GM12878 (cell line): ENCODE measurements around the gene LRP8. TPM values are rescaled to one million over a fixed set of nuclear protein-coding genes. Genes with fewer than 3 reads are reported as not detected.
A peak's percentile ranks its signal among the peaks of the same experiment; 100 is the strongest.

Source experiments
- ASH2L ChIP-seq: fragments of 300-600, 200-600 bp; sonication (generic); IDR thresholded peaks from 2 replicates; pipeline ENCODE4 v1.6.1; 2017; ENCODE audit warnings: low read depth, mild to moderate bottlenecking, borderline replicate concordance
- ATF7 ChIP-seq: fragments of 450-650 bp; IDR thresholded peaks from 2 replicates; pipeline ENCODE4 v1.6.1; 2016; ENCODE audit warnings: low read depth, mild to moderate bottlenecking
- BACH1 ChIP-seq: fragments of 450-650 bp; IDR thresholded peaks from 2 replicates; pipeline ENCODE4 v1.6.1; 2017; ENCODE audit warnings: mild to moderate bottlenecking, borderline replicate concordance
- EP300 ChIP-seq, 2 experiments: fragments of 150-350 bp in 1 of 2; IDR thresholded peaks; 2 replicates each; pipeline ENCODE4 v1.6.1; 2011 to 2012; ENCODE audit warnings: low read depth in 2 of 2, low read length in 2 of 2, borderline replicate concordance in 1 of 2, improper control_type of control experiment in 1 of 2, inconsistent platforms in 1 of 2; ENCODE audit not compliant: control insufficient read depth in 1 of 2
- EZH2 ChIP-seq: IDR thresholded peaks from 2 replicates; pipeline ENCODE4 v1.6.1; 2012; ENCODE audit warnings: low read depth, mild to moderate bottlenecking, control low read depth, inconsistent platforms, low read length, borderline replicate concordance; ENCODE audit not compliant: control insufficient read depth
- FOS ChIP-seq: IDR thresholded peaks from 3 replicates; pipeline ENCODE4 v1.6.1; 2011; ENCODE audit warnings: borderline replicate concordance; ENCODE audit not compliant: insufficient read length; ENCODE audit errors: extremely low read depth
- GATAD2B ChIP-seq: fragments of 450-650 bp; conservative IDR thresholded peaks from 2 replicates; pipeline ENCODE4 v1.6.1; 2017; ENCODE audit warnings: low read depth, mild to moderate bottlenecking, moderate library complexity
- LARP7 ChIP-seq: fragments of 450-650 bp; IDR thresholded peaks from 2 replicates; pipeline ENCODE4 v1.6.1; 2017; ENCODE audit warnings: mild to moderate bottlenecking
- MAX ChIP-seq: IDR thresholded peaks from 2 replicates; pipeline ENCODE4 v1.6.1; 2012; ENCODE audit warnings: low read depth, low read length, improper control_type of control experiment
- NBN ChIP-seq: fragments of 450-650 bp; IDR thresholded peaks from 2 replicates; pipeline ENCODE4 v1.6.1; 2016
- NFXL1 ChIP-seq: fragments of 450-650 bp; IDR thresholded peaks from 2 replicates; pipeline ENCODE4 v1.6.1; 2017; ENCODE audit warnings: antibody characterized with exemption, mild to moderate bottlenecking, borderline replicate concordance
- NFYA ChIP-seq: IDR thresholded peaks from 2 replicates; pipeline ENCODE4 v1.6.1; 2011; ENCODE audit warnings: low read depth, mild to moderate bottlenecking, low read length, improper control_type of control experiment, borderline replicate concordance
- NR2C1 ChIP-seq: fragments of 450-650 bp; IDR thresholded peaks from 2 replicates; pipeline ENCODE4 v1.6.1; 2017; ENCODE audit warnings: antibody characterized with exemption, mild to moderate bottlenecking, moderate library complexity
- PAX8 ChIP-seq: fragments of 450-650 bp; IDR thresholded peaks from 2 replicates; pipeline ENCODE4 v1.6.1; 2017; ENCODE audit warnings: mild to moderate bottlenecking, moderate library complexity
- RB1 ChIP-seq: fragments of 450-650 bp; formaldehyde crosslinking; IDR thresholded peaks from 2 replicates; pipeline ENCODE4 v1.6.1; 2017; ENCODE audit warnings: mild to moderate bottlenecking, borderline replicate concordance
- SIX5 ChIP-seq: IDR thresholded peaks from 2 replicates; pipeline ENCODE4 v1.6.1; 2011; ENCODE audit warnings: mild to moderate bottlenecking, low read depth, low read length, moderate library complexity; ENCODE audit not compliant: severe bottlenecking
- SMAD1 ChIP-seq: fragments of 450-650 bp; IDR thresholded peaks from 2 replicates; pipeline ENCODE4 v1.6.1; 2018; ENCODE audit warnings: mild to moderate bottlenecking, low read depth; ENCODE audit not compliant: partially characterized antibody
- SREBF1 ChIP-seq: IDR thresholded peaks from 2 replicates; pipeline ENCODE4 v1.6.1; 2012; ENCODE audit warnings: mild to moderate bottlenecking, low read length
- SREBF2 ChIP-seq: IDR thresholded peaks from 2 replicates; pipeline ENCODE4 v1.6.1; 2012; ENCODE audit warnings: mild to moderate bottlenecking, low read length
- STAT3 ChIP-seq: IDR thresholded peaks from 2 replicates; pipeline ENCODE4 v1.6.1; 2011; ENCODE audit warnings: low read depth, low read length, improper control_type of control experiment
- TBL1XR1 ChIP-seq: IDR thresholded peaks from 2 replicates; pipeline ENCODE4 v1.6.1; 2012; ENCODE audit warnings: low read depth, low read length, improper control_type of control experiment
- ZNF274 ChIP-seq: IDR thresholded peaks from one replicate; pipeline ENCODE4 v1.8.0; 2011; ENCODE audit not compliant: insufficient read length, insufficient read depth
- ZNF622 ChIP-seq: fragments of 450-650 bp; IDR thresholded peaks from 2 replicates; pipeline ENCODE4 v1.6.1; 2017; ENCODE audit warnings: mild to moderate bottlenecking, inconsistent platforms
- polyA plus RNA-seq, 11 experiments: library from polyadenylated mRNA; depleted of rRNA in 4 of 11; unstranded in 6 of 11; stranded (reverse) in 5 of 11; fragments of >200 nt; fragmentation: Nextera tagmentation in 4 of 11; fragmentation: Illumina TruSeq in 1 of 11; extraction: Ambion mirVana in 4 of 11; extraction: Trizol in 1 of 11; gene quantifications; 1 replicate in 1 of 11; 2 replicates in 10 of 11; pipeline versions ENCODE4 v1.2.1 to v1.2.3, GENCODE V29; 2011 to 2016; ENCODE audit warnings: inconsistent platforms in 2 of 11, missing spikeins in 2 of 11, low read depth in 1 of 11
- total RNA-seq, 4 experiments: library from RNA; depleted of rRNA in 3 of 4; stranded (reverse); fragments of >200 nt in 3 of 4; fragmentation: Illumina TruSeq in 1 of 4; extraction: Trizol in 1 of 4; gene quantifications; 2 replicates each; pipeline versions ENCODE4 v1.2.1 to v1.2.3, GENCODE V29; 2013 to 2021
- TF ChIP-seq, protein P1 (sequence below): fragments of 450-650 bp; IDR thresholded peaks from 2 replicates; pipeline ENCODE4 v1.6.1; 2017; ENCODE audit warnings: mild to moderate bottlenecking, moderate library complexity
- TF ChIP-seq, protein P2 (sequence below): IDR thresholded peaks from 2 replicates; pipeline ENCODE4 v1.6.1; 2012; ENCODE audit warnings: low read depth, low read length, improper control_type of control experiment

The LRP8 gene
- total and polyA plus RNA-seq, 10 of the 15 experiments (the other 5 are each of a cell fraction or from before 2014, with no cell fraction given) = 2.8 to 40.5 (median 22.3) TPM

GRCh38 chr1:53238197-53239155 is 89.4 kb downstream of the LRP8 start, which contains the start of gene MAGOH (continued):
- peak; percentile 99 for TF ChIP-seq NBN
- TF ChIP-seq EZH2 = no peak
- TF ChIP-seq EP300 (IDR thresholded peaks at IDR 0.05; ENCODE audit: borderline replicate concordance in 1 of 2, control insufficient read depth in 1 of 2, low read depth in 2 of 2, low read length in 2 of 2) = no peak
- TF ChIP-seq NR2C1 = peak; percentile 86
- 0 out of 2 replicates have a peak, but pooled peaks have one; percentile 37 for TF ChIP-seq LARP7
- no peak for TF ChIP-seq PAX8
- peak; percentile 11; the same call in 1 of the 2 replicates for TF ChIP-seq SREBF1
- TF ChIP-seq TBL1XR1 = no peak
- peak; percentile 76; the same call in 1 of the 2 replicates for TF ChIP-seq RB1
- 0 out of 2 replicates have a peak, but pooled peaks have one; percentile 18 for TF ChIP-seq SREBF2
- TF ChIP-seq MAX = peak; percentile 72; the same call in 1 of the 2 replicates
- no peak for TF ChIP-seq ZNF622
- no peak; the same call in 1 of the 2 replicates for TF ChIP-seq GATAD2B
- no peak for TF ChIP-seq BACH1
- peak; percentile 30 for TF ChIP-seq SMAD1
- TF ChIP-seq, protein P1, sequence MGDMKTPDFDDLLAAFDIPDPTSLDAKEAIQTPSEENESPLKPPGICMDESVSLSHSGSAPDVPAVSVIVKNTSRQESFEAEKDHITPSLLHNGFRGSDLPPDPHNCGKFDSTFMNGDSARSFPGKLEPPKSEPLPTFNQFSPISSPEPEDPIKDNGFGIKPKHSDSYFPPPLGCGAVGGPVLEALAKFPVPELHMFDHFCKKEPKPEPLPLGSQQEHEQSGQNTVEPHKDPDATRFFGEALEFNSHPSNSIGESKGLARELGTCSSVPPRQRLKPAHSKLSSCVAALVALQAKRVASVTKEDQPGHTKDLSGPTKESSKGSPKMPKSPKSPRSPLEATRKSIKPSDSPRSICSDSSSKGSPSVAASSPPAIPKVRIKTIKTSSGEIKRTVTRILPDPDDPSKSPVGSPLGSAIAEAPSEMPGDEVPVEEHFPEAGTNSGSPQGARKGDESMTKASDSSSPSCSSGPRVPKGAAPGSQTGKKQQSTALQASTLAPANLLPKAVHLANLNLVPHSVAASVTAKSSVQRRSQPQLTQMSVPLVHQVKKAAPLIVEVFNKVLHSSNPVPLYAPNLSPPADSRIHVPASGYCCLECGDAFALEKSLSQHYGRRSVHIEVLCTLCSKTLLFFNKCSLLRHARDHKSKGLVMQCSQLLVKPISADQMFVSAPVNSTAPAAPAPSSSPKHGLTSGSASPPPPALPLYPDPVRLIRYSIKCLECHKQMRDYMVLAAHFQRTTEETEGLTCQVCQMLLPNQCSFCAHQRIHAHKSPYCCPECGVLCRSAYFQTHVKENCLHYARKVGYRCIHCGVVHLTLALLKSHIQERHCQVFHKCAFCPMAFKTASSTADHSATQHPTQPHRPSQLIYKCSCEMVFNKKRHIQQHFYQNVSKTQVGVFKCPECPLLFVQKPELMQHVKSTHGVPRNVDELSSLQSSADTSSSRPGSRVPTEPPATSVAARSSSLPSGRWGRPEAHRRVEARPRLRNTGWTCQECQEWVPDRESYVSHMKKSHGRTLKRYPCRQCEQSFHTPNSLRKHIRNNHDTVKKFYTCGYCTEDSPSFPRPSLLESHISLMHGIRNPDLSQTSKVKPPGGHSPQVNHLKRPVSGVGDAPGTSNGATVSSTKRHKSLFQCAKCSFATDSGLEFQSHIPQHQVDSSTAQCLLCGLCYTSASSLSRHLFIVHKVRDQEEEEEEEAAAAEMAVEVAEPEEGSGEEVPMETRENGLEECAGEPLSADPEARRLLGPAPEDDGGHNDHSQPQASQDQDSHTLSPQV = no peak
- TF ChIP-seq STAT3 = peak; percentile 57; the same call in 1 of the 2 replicates
- TF ChIP-seq ZNF274 = no peak
- TF ChIP-seq ATF7 = peak; percentile 93
- TF ChIP-seq, protein P2, sequence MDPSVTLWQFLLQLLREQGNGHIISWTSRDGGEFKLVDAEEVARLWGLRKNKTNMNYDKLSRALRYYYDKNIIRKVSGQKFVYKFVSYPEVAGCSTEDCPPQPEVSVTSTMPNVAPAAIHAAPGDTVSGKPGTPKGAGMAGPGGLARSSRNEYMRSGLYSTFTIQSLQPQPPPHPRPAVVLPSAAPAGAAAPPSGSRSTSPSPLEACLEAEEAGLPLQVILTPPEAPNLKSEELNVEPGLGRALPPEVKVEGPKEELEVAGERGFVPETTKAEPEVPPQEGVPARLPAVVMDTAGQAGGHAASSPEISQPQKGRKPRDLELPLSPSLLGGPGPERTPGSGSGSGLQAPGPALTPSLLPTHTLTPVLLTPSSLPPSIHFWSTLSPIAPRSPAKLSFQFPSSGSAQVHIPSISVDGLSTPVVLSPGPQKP = peak; percentile 96
- no peak for TF ChIP-seq FOS
- peak; percentile 58 for TF ChIP-seq SIX5
- no peak for TF ChIP-seq NFYA
- TF ChIP-seq ASH2L = no peak
- TF ChIP-seq NFXL1 = no peak
